ENCODE data around the gene RALGPS1.
"Not testable (repeated sequence)": the region's sequence is repeated elsewhere in the genome, so short reads cannot be mapped to it uniquely, and the experiment has no call there.

Gene RALGPS1

GRCh38 chr9:127143920-127144465 lies 229.4 kb downstream of the RALGPS1 start:
- no peak overlapping the region for H3K4me3 ChIP-seq (ENCODE audit: low read depth, low read length)
- no peak for TF ChIP-seq CTCF (IDR thresholded peaks at IDR 0.05; ENCODE audit: borderline replicate concordance, insufficient read depth, low read depth, low read length)

- H3K4me3 ChIP-seq (ENCODE audit: low read depth, low read length) = no peak overlapping the region
- TF ChIP-seq CTCF (IDR thresholded peaks at IDR 0.05; ENCODE audit: borderline replicate concordance, insufficient read depth, low read depth, low read length) = no peak
These were observed 230.3 kb downstream of the RALGPS1 start for GRCh38 chr9:127144670-127145445.

GRCh38 chr9:127146841-127147240 lies 232.3 kb downstream of the RALGPS1 start:
- not testable (repeated sequence) for H3K4me3 ChIP-seq (ENCODE audit: low read depth, low read length)

GRCh38 chr9:127147251-127147650 lies 232.7 kb downstream of the RALGPS1 start:
- no peak overlapping the region for H3K4me3 ChIP-seq (ENCODE audit: low read depth, low read length)
- TF ChIP-seq CTCF (IDR thresholded peaks at IDR 0.05; ENCODE audit: borderline replicate concordance, insufficient read depth, low read depth, low read length) = no peak

GRCh38 chr9:127148014-127148413 lies 233.4 kb downstream of the RALGPS1 start:
- no peak for TF ChIP-seq CTCF (IDR thresholded peaks at IDR 0.05; ENCODE audit: borderline replicate concordance, insufficient read depth, low read depth, low read length)
- H3K4me3 ChIP-seq (ENCODE audit: low read depth, low read length) = no peak overlapping the region

GRCh38 chr9:127149010-127149409 lies 234.4 kb downstream of the RALGPS1 start:
- no peak overlapping the region for H3K4me3 ChIP-seq (ENCODE audit: low read depth, low read length)
- TF ChIP-seq CTCF (IDR thresholded peaks at IDR 0.05; ENCODE audit: borderline replicate concordance, insufficient read depth, low read depth, low read length) = no peak

GRCh38 chr9:127149463-127150390 lies 235.1 kb downstream of the RALGPS1 start:
- no peak overlapping the region for H3K4me3 ChIP-seq (ENCODE audit: low read depth, low read length)
- no peak for TF ChIP-seq CTCF (IDR thresholded peaks at IDR 0.05; ENCODE audit: borderline replicate concordance, insufficient read depth, low read depth, low read length)

All from GM12875 (cell line).